ENCODE results near the gene CIAO1. TPM values are rescaled to one million over a fixed set of nuclear protein-coding genes. Genes with fewer than 3 reads are reported as not detected.
"Not testable (repeated sequence)": the region's sequence is repeated elsewhere in the genome, so short reads cannot be mapped to it uniquely, and the experiment has no call there.

The CIAO1 gene
- total RNA-seq, 6 experiments from 2014 or later = 54.9 to 71.4 (median 60.4) TPM

- DNase-seq = no peak
- H3K4me1 Mint-ChIP-seq (ENCODE audit: low read depth) = peaks cover 51% of the 10 kb centered on the region
- peaks cover 19% of the 10 kb centered on the region for H3K36me3 Mint-ChIP-seq (ENCODE audit: low read depth)
- no peak overlapping the region for H3K27ac Mint-ChIP-seq
- no peak overlapping the region for H3K4me3 Mint-ChIP-seq
- TF ChIP-seq, protein P1, sequence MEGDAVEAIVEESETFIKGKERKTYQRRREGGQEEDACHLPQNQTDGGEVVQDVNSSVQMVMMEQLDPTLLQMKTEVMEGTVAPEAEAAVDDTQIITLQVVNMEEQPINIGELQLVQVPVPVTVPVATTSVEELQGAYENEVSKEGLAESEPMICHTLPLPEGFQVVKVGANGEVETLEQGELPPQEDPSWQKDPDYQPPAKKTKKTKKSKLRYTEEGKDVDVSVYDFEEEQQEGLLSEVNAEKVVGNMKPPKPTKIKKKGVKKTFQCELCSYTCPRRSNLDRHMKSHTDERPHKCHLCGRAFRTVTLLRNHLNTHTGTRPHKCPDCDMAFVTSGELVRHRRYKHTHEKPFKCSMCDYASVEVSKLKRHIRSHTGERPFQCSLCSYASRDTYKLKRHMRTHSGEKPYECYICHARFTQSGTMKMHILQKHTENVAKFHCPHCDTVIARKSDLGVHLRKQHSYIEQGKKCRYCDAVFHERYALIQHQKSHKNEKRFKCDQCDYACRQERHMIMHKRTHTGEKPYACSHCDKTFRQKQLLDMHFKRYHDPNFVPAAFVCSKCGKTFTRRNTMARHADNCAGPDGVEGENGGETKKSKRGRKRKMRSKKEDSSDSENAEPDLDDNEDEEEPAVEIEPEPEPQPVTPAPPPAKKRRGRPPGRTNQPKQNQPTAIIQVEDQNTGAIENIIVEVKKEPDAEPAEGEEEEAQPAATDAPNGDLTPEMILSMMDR (IDR thresholded peaks at IDR 0.05) = no peak
- H3K9me3 Mint-ChIP-seq = no peaks in the 10 kb centered on the region
- peaks cover 3% of the 10 kb centered on the region for H3K27me3 Mint-ChIP-seq (ENCODE audit: insufficient read depth)
These were observed 9.4 kb upstream of the CIAO1 start for GRCh38 chr2:96256611-96257113.

- H3K4me3 Mint-ChIP-seq = not testable (repeated sequence)
- peak overlapping the region; percentile 29; the same call in 1 of the 2 replicates for H3K27ac Mint-ChIP-seq
- peaks cover 13% of the 10 kb centered on the region for H3K36me3 Mint-ChIP-seq (ENCODE audit: low read depth)
These were observed 8.3 kb upstream of the CIAO1 start for GRCh38 chr2:96257744-96258143.

DNA sequence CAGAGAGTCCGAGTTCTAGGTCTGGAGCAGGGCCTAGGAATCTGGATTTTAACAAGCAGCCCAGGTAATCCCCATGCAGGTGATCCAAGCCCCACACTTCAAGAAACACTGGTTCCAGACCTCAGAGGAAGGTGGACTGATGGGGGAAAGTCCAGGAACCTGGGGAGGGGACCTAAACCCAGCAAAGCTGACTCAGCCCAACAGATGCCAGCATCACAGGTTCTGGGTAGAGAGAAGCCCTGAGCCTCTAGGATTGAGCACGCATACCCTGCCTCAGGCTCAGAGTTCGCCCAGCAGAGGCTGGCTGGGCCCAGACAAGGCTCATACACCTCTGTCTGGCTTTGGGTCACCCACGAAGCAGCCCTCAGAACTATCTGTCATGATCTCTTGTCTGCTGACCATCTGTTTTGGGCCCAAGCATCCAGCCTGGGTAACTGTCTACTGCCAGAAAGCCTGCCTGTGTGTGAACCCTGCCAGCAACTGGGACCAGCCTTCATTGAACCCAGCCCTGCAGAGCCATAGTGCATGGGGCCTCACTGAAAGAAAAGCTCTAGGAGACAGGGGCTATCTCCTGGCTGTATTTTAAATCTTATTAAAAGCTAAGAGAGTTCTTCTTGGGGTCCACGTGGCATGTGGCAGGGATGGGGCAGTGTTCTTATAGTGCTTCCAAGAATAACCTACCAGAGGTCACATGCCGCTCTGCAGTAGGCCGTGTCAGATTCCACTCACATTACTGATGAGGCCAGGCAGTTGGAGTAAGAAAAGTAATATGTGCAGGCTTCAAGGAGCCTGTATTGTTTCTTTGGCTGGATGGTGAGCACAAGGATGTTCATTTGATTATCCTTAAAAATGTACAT, 7.6 kb upstream of the CIAO1 start:
- Mint-ChIP-seq H3K27ac (peak overlapping the region; percentile 29), H3K4me3 (no peak overlapping the region), H3K27me3 (ENCODE audit: insufficient read depth) (peaks cover 3% of the 10 kb centered on the region), H3K36me3 (ENCODE audit: low read depth) (peaks cover 10% of the 10 kb centered on the region), H3K9me3 (no peaks in the 10 kb centered on the region), H3K4me1 (ENCODE audit: low read depth) (peaks cover 51% of the 10 kb centered on the region)
- TF ChIP-seq, protein P1 (IDR thresholded peaks at IDR 0.05) = no peak
- DNase-seq = no peak

More at GRCh38 chr2:96257744-96258143, 8.3 kb upstream of the CIAO1 start:
- H3K4me1 Mint-ChIP-seq (ENCODE audit: low read depth) = peaks cover 49% of the 10 kb centered on the region
- not testable (repeated sequence) for DNase-seq; H3K9me3 Mint-ChIP-seq; H3K27me3 Mint-ChIP-seq (ENCODE audit: insufficient read depth)

DNA sequence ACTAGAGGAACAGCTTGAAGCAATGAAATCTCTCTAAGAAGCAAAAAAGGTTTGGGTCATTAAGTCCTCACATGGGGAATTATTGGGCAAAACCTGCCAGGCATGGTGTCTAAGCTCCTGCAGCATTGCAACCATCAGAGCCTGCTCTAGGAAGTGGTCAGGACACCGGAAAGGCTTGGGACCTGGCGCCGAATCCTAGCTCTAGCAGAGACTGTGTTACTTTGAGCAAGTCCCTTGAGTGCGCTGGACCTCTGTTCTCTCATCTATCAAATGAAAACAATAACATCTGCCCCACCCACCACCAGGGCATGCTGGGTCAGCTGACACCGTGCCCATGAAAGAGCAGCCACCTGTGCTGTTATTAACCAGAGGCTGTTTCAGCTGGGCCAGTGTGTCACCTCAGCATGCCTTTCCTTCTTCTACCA, 6.5 kb upstream of the CIAO1 start:
- no peak for DNase-seq
- no peak overlapping the region for H3K4me3 Mint-ChIP-seq
- peaks cover 62% of the 10 kb centered on the region for H3K4me1 Mint-ChIP-seq (ENCODE audit: low read depth)
- H3K27me3 Mint-ChIP-seq (ENCODE audit: insufficient read depth) = peaks cover 3% of the 10 kb centered on the region
- peaks cover 3% of the 10 kb centered on the region; the same call in 1 of the 2 replicates for H3K36me3 Mint-ChIP-seq (ENCODE audit: low read depth)
- peak overlapping the region; percentile 18; the same call in 1 of the 2 replicates for H3K27ac Mint-ChIP-seq
- TF ChIP-seq, protein P1 (IDR thresholded peaks at IDR 0.05) = no peak
- H3K9me3 Mint-ChIP-seq = no peaks in the 10 kb centered on the region

GRCh38 chr2:96260387-96261260, 5.4 kb upstream of the CIAO1 start:
- TF ChIP-seq, protein P1 (IDR thresholded peaks at IDR 0.05) = peak; percentile 70
- Mint-ChIP-seq H3K4me1 (ENCODE audit: low read depth) (peaks cover 66% of the 10 kb centered on the region), H3K27ac (peak overlapping the region; percentile 77), H3K36me3 (ENCODE audit: low read depth) (peaks cover 7% of the 10 kb centered on the region; the same call in 1 of the 2 replicates), H3K4me3 (peak overlapping the region; percentile 64), H3K27me3 (ENCODE audit: insufficient read depth) (peaks cover 3% of the 10 kb centered on the region), H3K9me3 (no peaks in the 10 kb centered on the region)
- DNase-seq = peak; percentile 85

Data from HFFc6 (cell line).